Hypothalamus (tissue), 51 donors: ENCODE measurements around the gene AMY1A.
"Not testable (repeated sequence)": the region's sequence is repeated elsewhere in the genome, so short reads cannot be mapped to it uniquely, and the experiment has no call there.

ENCODE experiments used
- DNase-seq, 51 donors: peaks; one replicate each; lab custom pipeline; 2025; lab: John Stamatoyannopoulos, UW

The AMY1A gene

GRCh38 chr1:103655460-103655859 lies at the start of gene AMY1A:
AMY1A (plus strand) TSS chr1:103655760; CDS start chr1:103656331, 571 bp downstream.
- not testable (repeated sequence) for DNase-seq

GRCh38 chr1:103616362-103616761 lies 39.2 kb upstream of the AMY1A start:
- DNase-seq: no peak

DNA sequence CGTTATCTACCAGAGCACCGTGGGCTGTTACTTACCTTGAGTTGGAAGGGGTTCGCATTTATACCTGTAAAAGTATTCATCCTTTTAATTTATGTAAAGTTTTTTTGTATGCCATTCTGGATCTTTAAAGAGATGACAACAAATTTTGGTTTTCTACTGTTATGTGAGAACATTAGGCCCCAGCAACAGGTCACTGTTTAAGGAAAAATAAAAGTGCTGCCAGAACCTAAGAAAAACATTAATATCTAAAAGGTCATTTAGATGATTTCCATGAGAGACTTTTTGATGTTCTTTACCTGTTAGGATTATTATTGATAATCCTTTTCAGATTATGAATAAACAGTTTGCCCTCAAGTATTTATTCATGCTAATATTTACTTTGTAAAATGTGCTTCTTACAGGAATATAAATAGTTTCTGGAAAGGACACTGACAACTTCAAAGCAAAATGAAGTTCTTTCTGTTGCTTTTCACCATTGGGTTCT lies 38.5 kb upstream of the AMY1A start, which contains the start of gene AMY2A:
TSS of gene AMY2A (plus strand) at position 434 of the 484 bp plus-strand sequence. CDS start at position 448, 14 bp downstream.
- not testable (repeated sequence) for DNase-seq

- DNase-seq: not testable (repeated sequence)
Observed at GRCh38 chr1:103627436-103627835, 28.1 kb upstream of the AMY1A start.

GRCh38 chr1:103641194-103641593 lies 14.4 kb upstream of the AMY1A start:
- DNase-seq: not testable (repeated sequence)

GRCh38 chr1:103643908-103644307 lies 11.7 kb upstream of the AMY1A start:
- DNase-seq: not testable (repeated sequence)

DNA sequence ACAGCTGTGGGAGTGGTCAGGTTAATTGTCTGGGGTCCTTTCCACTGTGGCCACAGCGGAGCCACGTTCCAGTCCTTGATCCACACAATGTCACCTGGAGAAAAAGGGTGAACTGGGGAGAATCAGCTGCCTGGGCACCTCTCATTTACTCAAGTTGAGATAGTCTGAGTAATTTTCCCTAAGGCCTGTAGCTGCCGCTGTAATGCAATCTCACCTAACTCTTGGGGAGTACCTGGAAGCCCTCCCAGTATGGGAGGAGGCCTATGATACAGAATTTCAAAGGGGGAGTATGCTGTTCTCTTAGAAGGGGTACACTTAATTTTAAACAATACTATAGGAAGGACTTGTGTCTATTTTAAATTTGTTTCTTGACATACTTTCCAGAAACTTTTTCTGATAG lies 5.3 kb upstream of the AMY1A start:
- DNase-seq: not testable (repeated sequence)

GRCh38 chr1:103650889-103651288 lies 4.7 kb upstream of the AMY1A start:
- not testable (repeated sequence) for DNase-seq

DNA sequence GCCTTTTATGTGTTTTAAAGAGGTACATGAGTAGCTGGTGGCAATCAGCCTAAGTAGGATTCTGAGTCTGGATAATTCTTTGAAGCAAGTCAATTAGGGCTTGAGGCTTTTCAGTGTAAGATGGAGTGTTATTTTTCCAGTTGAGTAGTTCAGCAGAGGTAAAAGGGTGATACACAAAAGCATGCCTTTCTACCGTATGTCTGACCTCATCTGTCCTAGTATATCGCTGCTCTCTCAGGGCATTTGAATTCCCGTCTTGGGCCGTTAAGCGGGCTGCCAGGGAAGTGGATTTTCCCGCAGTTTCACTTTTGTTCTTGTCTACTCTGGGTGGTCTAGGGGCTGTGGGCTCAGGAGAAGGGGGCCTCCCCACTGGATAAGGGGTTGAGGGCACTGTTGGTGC lies 1.4 kb upstream of the AMY1A start:
- DNase-seq: not testable (repeated sequence)

GRCh38 chr1:103676335-103676734 lies 20.8 kb downstream of the AMY1A start:
- not testable (repeated sequence) for DNase-seq

- DNase-seq: not testable (repeated sequence)
Observed at GRCh38 chr1:103696110-103696509, 40.5 kb downstream of the AMY1A start, which contains the start of gene AMY1B. AMY1B (minus strand) TSS chr1:103696210; CDS start chr1:103695639, 571 bp downstream.

- DNase-seq: not testable (repeated sequence)
Observed at GRCh38 chr1:103697430-103697829, 41.9 kb downstream of the AMY1A start.

GRCh38 chr1:103700669-103701068 lies 45.1 kb downstream of the AMY1A start:
- DNase-seq: not testable (repeated sequence)

GRCh38 chr1:103701256-103701655 lies 45.7 kb downstream of the AMY1A start:
- DNase-seq: not testable (repeated sequence)

- not testable (repeated sequence) for DNase-seq
Observed at GRCh38 chr1:103707670-103708069, 52.1 kb downstream of the AMY1A start.

- not testable (repeated sequence) for DNase-seq
Observed at GRCh38 chr1:103710381-103710780, 54.8 kb downstream of the AMY1A start.
